HG02885 (cell line): Measurements from ENCODE around the gene NTSR1.
"Not testable (repeated sequence)": the region's sequence is repeated elsewhere in the genome, so short reads cannot be mapped to it uniquely, and the experiment has no call there.

Experiments used
- ATAC-seq: cut with Tn5 transposase; IDR thresholded peaks from one replicate; pipeline ENCODE4 v1.9.1; 2021; ENCODE audit warnings: mild to moderate bottlenecking; ENCODE audit not compliant: unreplicated experiment, poor library complexity

The NTSR1 gene

GRCh38 chr20:62671765-62672164 lies 36.9 kb upstream of the NTSR1 start:
- ATAC-seq: no peak

GRCh38 chr20:62674370-62674769 lies 34.3 kb upstream of the NTSR1 start:
- no peak for ATAC-seq

- ATAC-seq: no peak
Observed at GRCh38 chr20:62675156-62675876, 33.3 kb upstream of the NTSR1 start.

- ATAC-seq: no peak
Observed at GRCh38 chr20:62675877-62676260, 32.8 kb upstream of the NTSR1 start.

GRCh38 chr20:62676976-62677375 lies 31.7 kb upstream of the NTSR1 start:
- no peak for ATAC-seq

- ATAC-seq: no peak
Observed at GRCh38 chr20:62677678-62678077, 31.0 kb upstream of the NTSR1 start.

- no peak for ATAC-seq
Observed at GRCh38 chr20:62678553-62678952, 30.1 kb upstream of the NTSR1 start.

GRCh38 chr20:62679978-62680589 lies 28.6 kb upstream of the NTSR1 start:
- no peak for ATAC-seq

GRCh38 chr20:62682912-62683517 lies 25.6 kb upstream of the NTSR1 start:
- ATAC-seq: no peak

- ATAC-seq: not testable (repeated sequence)
Observed at GRCh38 chr20:62683660-62684322, 24.8 kb upstream of the NTSR1 start.

- no peak for ATAC-seq
Observed at GRCh38 chr20:62684981-62685380, 23.7 kb upstream of the NTSR1 start.

- ATAC-seq: no peak
Observed at GRCh38 chr20:62685781-62686555, 22.7 kb upstream of the NTSR1 start.

GRCh38 chr20:62686869-62687830 lies 21.5 kb upstream of the NTSR1 start:
- ATAC-seq: no peak

- no peak for ATAC-seq
Observed at GRCh38 chr20:62688083-62688482, 20.6 kb upstream of the NTSR1 start.

GRCh38 chr20:62688855-62689460 lies 19.7 kb upstream of the NTSR1 start:
- no peak for ATAC-seq

GRCh38 chr20:62689861-62690260 lies 18.8 kb upstream of the NTSR1 start:
- ATAC-seq: no peak

GRCh38 chr20:62690261-62690820 lies 18.3 kb upstream of the NTSR1 start:
- ATAC-seq: no peak

GRCh38 chr20:62691487-62691886 lies 17.1 kb upstream of the NTSR1 start:
- no peak for ATAC-seq

- no peak for ATAC-seq
Observed at GRCh38 chr20:62692176-62692575, 16.5 kb upstream of the NTSR1 start.
